ENCODE results near the gene PNPLA1.

The PNPLA1 gene

GRCh38 chr6:36285797-36286196, 15.9 kb downstream of the PNPLA1 start:
- no peak for DNase-seq

- DNase-seq, result no peak
Observed at GRCh38 chr6:36286858-36287257, 17.0 kb downstream of the PNPLA1 start.

DNA sequence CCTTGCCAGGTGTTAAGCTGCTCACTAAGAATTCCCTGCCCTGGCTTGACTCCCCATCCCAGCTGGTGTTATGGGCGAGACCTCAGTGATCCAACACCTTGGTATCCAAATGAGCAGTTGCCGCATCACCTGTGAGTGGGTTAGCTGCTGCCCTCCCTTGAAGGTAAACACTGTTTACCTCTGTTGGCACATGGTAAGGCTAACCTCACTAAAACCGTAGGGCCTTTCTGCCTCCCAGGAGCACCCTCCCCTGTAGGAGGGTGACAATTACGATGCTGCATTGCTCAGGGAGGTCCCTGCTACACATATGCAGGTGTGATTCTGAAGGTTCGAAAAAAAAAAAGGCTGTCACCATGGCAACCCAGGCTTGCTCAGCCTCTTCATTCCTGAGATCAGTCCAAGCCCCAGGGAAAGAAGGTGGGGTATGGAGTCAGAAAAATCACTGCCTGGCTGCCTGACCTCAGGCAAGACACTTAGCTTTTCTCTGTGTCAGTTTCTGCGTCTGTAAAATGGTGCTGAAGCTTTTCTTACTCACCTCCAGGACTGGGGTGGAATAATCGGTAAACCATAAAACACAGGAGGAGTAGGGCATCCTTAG, 19.5 kb downstream of the PNPLA1 start:
- DNase-seq, result no peak

DNA sequence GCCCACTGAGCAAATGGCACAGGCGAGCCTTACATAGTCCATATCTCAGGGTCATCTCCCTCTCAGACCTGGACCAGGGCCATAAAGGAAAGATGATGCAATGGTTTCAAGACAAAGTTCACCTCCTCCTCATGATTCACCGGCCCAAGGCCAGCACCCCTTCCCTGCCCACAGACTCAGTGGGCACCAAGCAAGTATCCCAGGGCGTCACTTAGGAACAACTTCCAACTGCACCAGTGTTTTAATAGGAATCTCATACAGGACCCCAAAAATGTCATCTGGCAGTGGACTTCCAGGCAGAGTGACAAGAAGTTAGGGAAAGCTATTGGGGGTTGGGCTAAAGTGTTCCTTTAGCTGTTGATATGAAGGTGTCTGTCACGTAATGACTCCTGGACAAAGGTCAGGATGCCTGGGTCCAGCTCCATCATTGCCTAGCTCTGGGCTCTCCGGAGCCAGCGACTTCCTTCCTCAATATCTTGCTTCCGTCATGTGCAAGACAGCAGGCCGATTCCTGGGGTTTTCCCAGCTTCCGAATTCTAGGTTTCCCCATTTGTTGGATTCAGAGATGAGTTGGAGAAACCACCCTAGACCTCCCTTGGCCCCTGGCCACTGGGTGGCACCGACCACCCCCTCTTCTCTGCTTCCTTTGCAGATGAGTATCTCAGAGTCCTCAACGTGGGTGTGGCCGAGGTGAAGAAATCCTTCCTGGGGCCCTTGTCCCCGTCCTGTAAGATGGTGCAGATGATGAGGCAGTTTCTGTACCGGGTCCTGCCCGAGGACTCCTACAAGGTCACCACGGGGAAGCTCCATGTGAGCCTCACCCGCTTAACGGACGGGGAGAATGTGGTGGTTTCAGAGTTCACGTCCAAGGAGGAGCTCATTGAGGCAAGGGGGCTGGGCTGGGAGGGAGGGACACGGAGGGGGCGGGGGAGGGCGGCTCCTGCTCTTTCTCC, 21.1 kb downstream of the PNPLA1 start:
- no peak for DNase-seq

GRCh38 chr6:36292170-36292569, 22.3 kb downstream of the PNPLA1 start:
- DNase-seq, result no peak

GRCh38 chr6:36296240-36296639, 26.4 kb downstream of the PNPLA1 start:
- DNase-seq, result no peak

GRCh38 chr6:36297051-36297450, 27.2 kb downstream of the PNPLA1 start:
- DNase-seq, result no peak

DNA sequence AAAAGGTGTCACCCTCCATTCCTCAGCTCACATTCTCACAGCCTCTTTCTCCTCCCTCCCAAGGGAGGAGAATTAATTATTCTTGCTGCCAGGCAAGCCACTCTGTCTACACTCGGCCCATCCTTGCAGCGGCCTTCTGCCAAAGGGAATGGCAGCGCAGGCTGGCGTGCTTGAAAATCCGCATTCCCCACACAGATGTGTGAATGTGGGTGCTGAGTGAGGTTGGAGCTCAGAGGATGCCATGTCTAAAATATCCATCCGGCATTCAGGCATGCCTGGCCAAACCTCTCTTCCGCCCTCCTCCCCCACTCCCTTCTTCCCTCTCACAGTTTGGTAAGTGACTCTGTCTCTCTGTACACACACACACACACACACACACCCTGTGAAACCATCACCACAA, 27.7 kb downstream of the PNPLA1 start:
- no peak for DNase-seq

GRCh38 chr6:36298027-36298426, 28.2 kb downstream of the PNPLA1 start:
- DNase-seq, result no peak

DNA sequence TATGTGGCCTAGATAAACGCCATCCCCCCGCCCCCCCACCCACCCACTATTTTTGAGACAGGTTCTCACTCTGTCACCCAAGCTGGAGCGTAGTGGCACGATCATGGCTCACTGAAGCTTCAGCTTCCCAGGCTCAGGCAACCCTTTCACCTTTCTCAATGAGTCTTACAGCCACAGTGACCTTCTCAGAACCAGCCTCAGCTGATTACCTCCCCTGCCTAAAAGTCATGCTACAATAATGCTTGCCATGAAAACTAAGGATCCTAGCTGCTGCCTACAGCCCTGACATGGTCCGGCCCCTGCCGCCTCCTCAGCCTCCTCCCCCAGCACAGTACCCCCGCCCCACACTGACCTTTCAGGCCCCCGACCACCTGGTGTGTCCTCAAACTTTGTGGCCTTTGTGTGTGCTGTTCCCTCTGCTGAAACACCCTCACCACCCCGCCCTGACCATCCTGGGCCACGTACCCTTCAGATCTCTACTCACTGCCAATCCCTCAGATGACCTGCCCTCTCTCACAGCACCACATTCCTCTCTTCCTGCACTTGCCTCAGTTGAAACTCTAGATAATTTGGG, 31.3 kb downstream of the PNPLA1 start:
- DNase-seq, result no peak

DNA sequence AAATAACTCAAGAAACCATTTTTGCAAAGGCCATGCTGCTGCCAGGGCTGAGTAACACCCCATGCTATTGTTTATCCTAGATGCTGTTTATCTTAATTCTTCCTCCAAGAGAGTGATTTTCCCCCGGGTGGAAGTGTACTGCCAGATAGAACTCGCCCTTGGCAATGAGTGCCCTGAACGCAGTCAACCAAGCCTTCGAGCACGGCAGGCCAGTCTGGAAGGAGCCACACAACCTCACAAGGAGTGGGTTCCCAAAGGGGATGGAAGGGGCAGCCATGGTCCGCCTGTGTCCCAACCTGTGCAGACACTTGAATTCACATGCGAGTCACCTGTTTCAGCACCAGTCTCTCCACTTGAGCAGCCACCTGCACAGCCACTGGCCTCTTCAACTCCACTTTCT, 31.9 kb downstream of the PNPLA1 start:
- no peak for DNase-seq

GRCh38 chr6:36302227-36302976, 32.5 kb downstream of the PNPLA1 start:
- DNase-seq, result peak; percentile 65

DNA sequence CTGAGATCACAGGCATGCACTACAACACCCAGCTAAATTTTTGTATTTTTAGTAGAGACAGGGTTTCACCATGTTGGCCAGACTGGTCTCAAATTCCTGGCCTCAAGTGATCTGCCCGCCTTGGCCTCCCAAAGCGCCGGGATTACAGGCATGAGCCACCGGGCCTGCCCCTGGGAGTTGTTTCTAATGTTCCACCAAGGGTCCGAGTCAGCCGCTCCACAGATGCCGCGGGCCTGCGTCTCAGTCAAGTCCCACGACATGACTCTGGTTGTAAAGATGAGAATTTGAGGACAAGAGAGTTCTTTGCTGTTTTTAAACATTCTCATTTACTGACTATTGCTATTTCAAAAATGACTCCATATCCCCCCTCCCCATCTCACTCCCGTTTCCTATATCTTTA, 36.0 kb downstream of the PNPLA1 start:
- DNase-seq, result no peak

- DNase-seq, result no peak
Observed at GRCh38 chr6:36306375-36306774, 36.5 kb downstream of the PNPLA1 start.

DNA sequence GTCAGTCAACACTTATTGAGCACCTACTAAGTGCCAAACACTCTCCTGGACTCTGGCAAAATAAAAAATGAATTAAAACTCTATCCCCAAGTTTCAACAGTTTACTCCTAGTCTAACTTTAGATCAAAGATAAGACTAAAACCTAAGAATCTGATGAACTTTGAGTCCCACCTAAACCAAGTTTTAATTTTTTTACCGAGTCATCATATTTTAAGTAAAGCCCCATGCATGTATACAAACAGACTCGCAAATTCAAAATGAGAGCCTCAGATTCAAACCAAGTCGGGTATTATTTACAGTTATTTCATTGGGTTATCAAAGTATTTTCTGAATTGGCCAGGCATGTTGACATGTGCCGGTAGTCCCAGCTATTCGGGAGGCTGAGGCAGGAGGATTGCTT, 38.7 kb downstream of the PNPLA1 start:
- DNase-seq, result no peak

DNA sequence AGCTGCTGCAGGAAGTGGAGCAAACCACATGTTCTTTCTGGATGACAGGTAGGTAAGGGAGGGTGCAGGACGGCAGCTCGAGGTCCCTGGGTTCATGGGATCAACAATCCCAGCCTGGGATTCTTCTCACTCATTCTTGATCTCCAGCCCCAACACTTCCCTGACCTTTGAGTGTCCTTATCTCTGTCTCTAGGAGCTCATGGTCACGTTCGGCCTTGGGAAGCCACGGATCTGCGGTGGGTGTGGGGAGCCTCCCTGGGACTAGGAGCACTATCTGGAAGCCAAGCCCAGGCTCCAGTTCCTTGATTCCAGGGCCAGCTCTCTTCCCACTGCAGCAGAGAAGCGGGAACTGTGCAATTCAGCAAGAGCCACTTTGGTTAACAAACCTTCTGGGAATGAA, 39.3 kb downstream of the PNPLA1 start:
- DNase-seq, result no peak

DNA sequence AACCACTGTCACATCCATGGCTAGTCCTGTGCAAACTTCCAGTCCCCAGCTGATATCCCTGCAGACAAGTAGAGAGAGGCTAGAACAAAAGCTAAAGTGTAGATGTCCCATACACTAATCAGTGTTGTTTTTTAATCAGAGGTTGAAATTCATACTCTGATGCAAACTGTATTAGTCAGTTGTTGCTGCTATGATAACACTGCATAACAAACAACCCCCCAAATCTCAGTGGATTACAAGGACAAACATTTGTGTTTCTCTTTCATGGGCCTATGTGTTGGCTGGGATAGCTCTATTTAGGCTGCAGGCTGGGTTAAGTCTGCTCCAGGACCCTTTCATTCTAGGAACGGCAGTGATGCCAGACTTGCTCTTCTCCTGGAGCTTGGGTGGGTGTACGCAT, 40.0 kb downstream of the PNPLA1 start:
- DNase-seq, result no peak

GRCh38 chr6:36312854-36313648, 43.2 kb downstream of the PNPLA1 start:
- DNase-seq, result peak; percentile 71

GRCh38 chr6:36313649-36313936, 43.7 kb downstream of the PNPLA1 start:
- DNase-seq, result peak; percentile 49

- peak; percentile 74 for DNase-seq
Observed at GRCh38 chr6:36314221-36315014, 44.6 kb downstream of the PNPLA1 start.

DNA sequence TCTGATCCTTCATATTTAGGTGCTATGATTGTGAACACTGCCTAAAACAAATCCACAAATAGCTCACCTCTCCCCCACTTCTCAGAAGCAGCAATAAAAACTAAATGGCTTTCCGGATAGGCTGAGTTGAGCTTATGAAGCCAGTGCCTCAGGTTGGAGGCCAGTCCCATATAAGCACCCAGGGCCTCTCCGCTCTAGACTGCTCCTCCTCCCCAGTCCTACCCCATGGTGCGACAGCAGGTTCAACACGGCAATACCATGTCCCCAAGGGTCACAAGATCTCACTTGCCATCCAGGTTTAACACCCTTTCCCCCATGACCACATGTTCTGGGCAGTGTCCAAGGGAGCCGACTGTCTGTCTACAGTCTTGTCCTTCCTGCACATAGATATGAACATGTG, 46.1 kb downstream of the PNPLA1 start:
- no peak for DNase-seq

DNA sequence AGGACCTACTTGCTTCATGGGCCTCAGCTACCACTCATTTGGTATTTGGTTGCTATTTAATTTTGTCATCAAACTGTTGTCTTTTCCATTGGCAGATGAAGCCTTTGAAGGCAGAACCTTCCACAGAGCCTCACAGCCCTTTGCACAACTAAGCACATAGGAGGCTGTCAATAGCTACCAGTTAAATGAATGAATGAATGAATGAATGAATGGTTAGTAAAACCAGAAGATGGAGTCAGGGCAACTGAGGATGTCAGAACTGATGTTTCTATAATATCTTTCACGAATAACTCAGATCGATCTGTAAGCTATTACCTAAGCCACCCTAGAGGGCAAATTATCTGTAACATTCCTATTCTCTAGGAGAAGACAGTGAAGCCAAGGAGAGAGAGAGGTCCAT, 47.8 kb downstream of the PNPLA1 start:
- no peak for DNase-seq
